Parathyroid adenoma (tissue), 2 donors: ENCODE results near the gene PXDN.

Experiments
- H2AFZ ChIP-seq: fragments of 300-600 bp; sonication (generic); one replicate; pipeline ENCODE4 v1.7.0; 2017; ENCODE audit warnings: antibody characterized with exemption, mild to moderate bottlenecking
- H3K27ac ChIP-seq: fragments of 300-600 bp; sonication (generic); one replicate; pipeline ENCODE4 v1.7.0; 2017
- H3K27me3 ChIP-seq: fragments of 300-600 bp; sonication (generic); one replicate; pipeline ENCODE4 v1.7.0; 2017; ENCODE audit warnings: low read length; ENCODE audit not compliant: control insufficient read depth, insufficient read depth
- H3K36me3 ChIP-seq: fragments of 300-600 bp; sonication (generic); one replicate; pipeline ENCODE4 v1.7.0; 2017; ENCODE audit warnings: low read length; ENCODE audit not compliant: control insufficient read depth, insufficient read depth
- H3K4me1 ChIP-seq: fragments of 300-600 bp; sonication (generic); one replicate; pipeline ENCODE4 v1.7.0; 2017; ENCODE audit warnings: control low read depth
- H3K4me2 ChIP-seq: fragments of 300-600 bp; sonication (generic); one replicate; pipeline ENCODE4 v1.7.0; 2017; ENCODE audit warnings: low read length
- H3K4me3 ChIP-seq: fragments of 300-600 bp; sonication (generic); one replicate; pipeline ENCODE4 v1.7.0; 2017; ENCODE audit warnings: low read depth, low read length
- H3K79me2 ChIP-seq: fragments of 300-600 bp; sonication (generic); one replicate; pipeline ENCODE4 v1.7.0; 2017; ENCODE audit warnings: control low read depth
- H3K9ac ChIP-seq: fragments of 300-600 bp; sonication (generic); one replicate; pipeline ENCODE4 v1.7.0; 2017; ENCODE audit warnings: mild to moderate bottlenecking
- H3K9me3 ChIP-seq: fragments of 300-600 bp; sonication (generic); one replicate; pipeline ENCODE4 v1.7.0; 2017; ENCODE audit warnings: low read length; ENCODE audit not compliant: control insufficient read depth
- CTCF ChIP-seq: fragments of 300-600 bp; sonication (generic); IDR thresholded peaks from one replicate; pipeline ENCODE4 v1.7.0; 2017; ENCODE audit warnings: antibody characterized with exemption, mild to moderate bottlenecking
- donor health status: primary hyperparathyroidism.

PXDN gene

DNA sequence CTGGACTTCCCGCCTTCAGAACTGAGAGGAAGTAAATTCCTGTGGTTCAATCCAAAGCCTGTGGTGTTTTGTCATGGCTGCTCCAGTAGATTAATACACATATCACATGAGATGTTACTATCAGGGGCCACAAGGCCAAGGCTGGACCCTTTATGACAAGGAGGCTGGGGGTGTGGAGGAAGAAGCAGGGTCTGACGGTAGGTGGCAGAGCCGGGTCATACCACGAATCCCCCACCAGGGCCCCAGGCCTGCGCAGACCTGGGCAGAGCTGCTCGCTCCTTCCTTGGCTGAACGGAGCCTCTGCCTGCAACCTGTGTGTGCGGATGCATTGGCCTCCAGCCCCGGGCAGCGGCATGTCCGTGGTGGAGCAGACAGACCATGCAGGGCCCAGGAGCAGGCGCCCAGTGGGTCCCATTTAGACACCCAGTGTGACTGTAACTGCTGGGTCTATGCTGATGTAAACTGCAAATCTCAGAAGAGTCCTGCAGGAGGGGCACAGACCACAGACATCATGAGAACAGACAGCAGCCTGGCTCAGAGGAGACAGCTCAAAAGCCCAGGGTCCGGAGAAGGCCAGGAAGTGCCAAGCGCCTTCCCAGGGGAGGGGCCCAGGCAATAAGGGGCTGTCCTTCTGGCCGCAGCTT is 155.2 kb downstream of the PXDN start:
- Histone ChIP-seq H3K9ac (no peak overlapping the region), H3K36me3 (no peaks in the 10 kb centered on the region)

DNA sequence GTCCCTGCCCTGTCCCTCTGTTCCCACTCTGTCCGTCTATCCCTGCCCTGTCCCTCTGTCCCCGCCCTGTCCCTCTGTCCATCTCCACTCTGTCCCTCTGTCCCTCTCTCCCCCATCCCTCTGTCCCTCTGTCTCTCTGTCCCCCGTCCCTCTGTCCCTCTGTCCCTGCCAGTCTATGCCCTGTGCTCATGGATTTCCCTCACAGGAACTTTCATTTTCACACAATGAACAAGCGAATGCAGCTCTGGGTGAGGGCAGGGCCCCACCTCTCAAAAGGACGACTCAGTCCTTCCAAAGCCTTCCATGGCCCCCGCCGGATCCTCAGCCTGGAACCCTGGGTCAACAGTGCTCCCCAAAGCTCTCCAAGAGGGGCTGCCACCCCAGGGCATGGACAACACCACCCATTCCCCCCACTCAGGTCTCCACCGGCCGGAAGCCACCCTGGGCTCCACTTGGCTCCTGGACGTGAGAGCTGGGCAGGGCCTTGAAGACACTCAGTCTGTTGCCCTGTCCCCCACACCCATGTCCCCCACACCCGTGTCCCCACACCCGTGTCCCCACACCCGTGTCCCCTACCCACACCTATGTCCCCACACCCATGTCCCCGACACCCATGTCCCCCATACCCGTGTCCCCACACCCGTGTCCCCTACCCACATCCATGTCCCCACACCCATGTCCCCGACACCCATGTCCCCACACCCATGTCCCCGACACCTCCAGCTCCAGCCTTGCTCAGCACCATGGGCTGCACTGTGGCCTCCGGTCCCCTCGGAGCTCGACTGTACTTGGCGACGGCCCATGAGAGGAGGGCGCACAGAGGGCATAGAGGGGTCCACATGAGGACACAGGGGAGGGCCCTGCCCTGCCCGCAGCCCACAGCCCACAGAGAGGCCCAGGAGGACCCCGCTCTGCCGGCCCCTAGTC is 156.0 kb downstream of the PXDN start:
- H3K9ac ChIP-seq: no peak overlapping the region
- H3K79me2 ChIP-seq: no peaks in the 10 kb centered on the region
- H3K4me2 ChIP-seq: no peak overlapping the region
- no peaks in the 10 kb centered on the region for H3K27me3 ChIP-seq
- H3K27ac ChIP-seq: no peak overlapping the region
- H3K9me3 ChIP-seq: peaks cover 4% of the 10 kb centered on the region
- H3K36me3 ChIP-seq: no peaks in the 10 kb centered on the region
- TF ChIP-seq CTCF: no peak
- H3K4me3 ChIP-seq: no peak overlapping the region
- no peak overlapping the region for H2AFZ ChIP-seq
- H3K4me1 ChIP-seq: no peaks in the 10 kb centered on the region

More for the DNA sequence above, 155.2 kb downstream of the PXDN start:
- Histone ChIP-seq H3K4me3 (no peak overlapping the region), H3K27ac (no peak overlapping the region), H3K27me3 (no peaks in the 10 kb centered on the region), H3K4me2 (no peak overlapping the region), H2AFZ (no peak overlapping the region), H3K9me3 (peaks cover 4% of the 10 kb centered on the region), H3K79me2 (no peaks in the 10 kb centered on the region), H3K4me1 (no peaks in the 10 kb centered on the region)
- no peak for TF ChIP-seq CTCF

GRCh38 chr2:1586923-1587840 is 157.1 kb downstream of the PXDN start:
- Histone ChIP-seq H2AFZ (no peak overlapping the region), H3K9me3 (peaks cover 4% of the 10 kb centered on the region), H3K79me2 (no peaks in the 10 kb centered on the region), H3K27me3 (no peaks in the 10 kb centered on the region), H3K36me3 (no peaks in the 10 kb centered on the region), H3K4me2 (no peak overlapping the region), H3K27ac (no peak overlapping the region), H3K9ac (no peak overlapping the region), H3K4me1 (no peaks in the 10 kb centered on the region), H3K4me3 (no peak overlapping the region)
- TF ChIP-seq CTCF: no peak

- H3K27me3 ChIP-seq: no peaks in the 10 kb centered on the region
- no peak overlapping the region for H3K27ac ChIP-seq
- no peaks in the 10 kb centered on the region for H3K79me2 ChIP-seq
- no peak for TF ChIP-seq CTCF
- no peaks in the 10 kb centered on the region for H3K36me3 ChIP-seq
- H3K9me3 ChIP-seq: peaks cover 4% of the 10 kb centered on the region
- no peaks in the 10 kb centered on the region for H3K4me1 ChIP-seq
- H3K4me2 ChIP-seq: no peak overlapping the region
- H2AFZ ChIP-seq: no peak overlapping the region
- H3K9ac ChIP-seq: no peak overlapping the region
- H3K4me3 ChIP-seq: no peak overlapping the region
These were observed 157.9 kb downstream of the PXDN start for GRCh38 chr2:1586251-1586922.
